Astrocyte of the spinal cord (primary cell): Measurements from ENCODE around the gene RNASEH2B.

ENCODE experiments used
- DNase-seq: peaks from one replicate; pipeline ENCODE4 v3.0.0; 2011; ENCODE audit warnings: low read depth, low spot score
- H3K4me3 ChIP-seq: 2 replicates; pipeline ENCODE4 v1.5.1; 2011; ENCODE audit warnings: low read depth, mild to moderate bottlenecking, low read length, moderate library complexity
- CTCF ChIP-seq: IDR thresholded peaks from 2 replicates; pipeline ENCODE4 v1.5.1; 2012; ENCODE audit warnings: low read depth, mild to moderate bottlenecking, low read length, inconsistent platforms
- in situ Hi-C: cut with HindIII; loops from 2 replicates; pipeline ENCODE4 v1.10.0; 2017; ENCODE audit warnings: low sequenced_read_pairs

RNASEH2B gene

GRCh38 chr13:50873991-50874390 lies 35.6 kb upstream of the RNASEH2B start:
- no peak for TF ChIP-seq CTCF
- in situ Hi-C loops = no loop called here
- no peak for DNase-seq
- H3K4me3 ChIP-seq = no peak overlapping the region

DNA sequence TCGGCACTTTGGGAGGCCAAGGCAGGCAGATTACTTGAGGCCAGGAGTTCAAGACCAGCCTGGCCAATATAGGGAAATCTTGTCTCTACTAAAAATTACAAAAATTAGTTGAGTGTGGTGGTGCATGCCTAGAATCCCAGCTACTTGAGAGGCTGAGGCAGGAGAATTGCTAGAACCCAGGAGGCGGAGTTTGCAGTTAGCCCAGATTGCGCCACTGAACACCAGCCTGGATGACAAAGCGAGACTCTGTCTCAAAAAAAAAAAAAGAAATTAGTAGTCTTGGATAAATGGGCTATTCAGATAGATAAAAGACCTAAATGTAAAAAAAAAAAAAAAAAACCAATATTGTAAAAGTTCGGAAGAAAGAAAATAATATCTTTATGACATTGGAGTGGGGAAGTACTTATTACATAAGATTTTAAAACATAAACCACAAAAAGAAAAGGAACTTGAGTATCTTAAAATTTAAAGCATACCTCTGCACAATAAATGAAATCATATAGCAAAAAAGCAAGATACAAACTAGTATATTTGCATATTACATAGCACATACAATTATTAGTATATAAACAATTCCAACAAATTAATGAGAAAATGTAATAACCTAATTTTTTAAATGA lies 26.7 kb upstream of the RNASEH2B start:
- no peak for DNase-seq
- H3K4me3 ChIP-seq = no peak overlapping the region
- TF ChIP-seq CTCF = no peak
- in situ Hi-C loops = no loop called here

DNA sequence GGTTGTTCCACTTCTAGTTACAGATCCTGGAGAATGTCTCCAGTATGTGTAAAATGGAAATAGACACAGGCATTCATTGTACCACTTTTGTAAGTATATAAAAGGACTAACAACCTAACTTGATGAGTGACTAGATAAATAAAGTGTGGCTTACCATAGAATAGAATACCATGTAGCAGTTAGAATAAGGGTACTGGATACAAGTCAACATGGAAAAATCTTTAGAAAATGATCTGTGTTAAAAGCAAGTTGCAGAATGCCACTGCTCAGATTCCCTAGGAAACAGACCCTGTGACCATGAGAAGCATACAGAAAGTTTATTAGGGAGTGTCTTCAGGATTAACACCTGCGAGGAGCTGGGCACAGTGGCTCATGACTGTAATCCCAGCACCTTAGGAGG lies 25.9 kb upstream of the RNASEH2B start:
- DNase-seq = no peak
- no peak overlapping the region for H3K4me3 ChIP-seq
- in situ Hi-C loops = no loop called here
- no peak for TF ChIP-seq CTCF

DNA sequence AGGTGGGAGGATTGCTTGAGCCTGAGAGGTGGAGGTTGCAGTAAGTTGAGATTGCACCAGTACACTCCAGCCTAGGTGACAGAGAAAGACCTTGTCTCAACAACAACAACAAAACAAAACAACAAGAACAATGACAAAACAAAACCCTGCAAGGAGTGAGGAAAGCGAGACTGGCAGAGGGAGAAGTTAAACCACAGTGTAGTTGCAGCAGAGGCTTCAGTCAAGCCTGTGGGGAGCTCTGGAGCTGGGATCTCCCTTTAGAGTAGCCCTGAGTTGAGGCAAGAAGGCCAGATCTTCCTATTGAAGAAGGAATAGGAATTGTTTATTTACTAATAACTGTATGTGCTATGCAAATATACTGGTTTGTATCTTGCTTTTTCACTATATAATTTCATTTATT lies 25.3 kb upstream of the RNASEH2B start:
- DNase-seq = no peak
- in situ Hi-C loops = no loop called here
- TF ChIP-seq CTCF = no peak
- no peak overlapping the region for H3K4me3 ChIP-seq

DNA sequence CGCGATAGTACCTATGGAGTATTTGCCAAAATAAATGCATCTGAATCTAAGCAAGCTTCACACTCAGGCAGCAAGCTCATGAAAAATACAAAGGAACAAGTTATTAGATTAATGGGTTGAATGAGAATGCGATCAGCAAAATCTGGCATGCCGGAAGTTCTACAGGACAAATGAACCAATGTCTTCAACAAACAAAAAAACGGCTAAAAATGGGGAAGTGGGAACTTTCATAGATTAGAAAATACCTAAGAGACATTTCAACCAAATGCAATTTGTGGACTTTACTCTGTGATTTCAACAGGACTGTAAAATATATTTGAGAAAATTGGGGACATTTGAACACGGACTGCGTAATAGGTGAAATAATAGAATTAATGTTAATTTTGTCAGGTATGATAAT lies 22.4 kb upstream of the RNASEH2B start:
- no peak for TF ChIP-seq CTCF
- no peak for DNase-seq
- in situ Hi-C loops = no loop called here
- H3K4me3 ChIP-seq = no peak overlapping the region

DNA sequence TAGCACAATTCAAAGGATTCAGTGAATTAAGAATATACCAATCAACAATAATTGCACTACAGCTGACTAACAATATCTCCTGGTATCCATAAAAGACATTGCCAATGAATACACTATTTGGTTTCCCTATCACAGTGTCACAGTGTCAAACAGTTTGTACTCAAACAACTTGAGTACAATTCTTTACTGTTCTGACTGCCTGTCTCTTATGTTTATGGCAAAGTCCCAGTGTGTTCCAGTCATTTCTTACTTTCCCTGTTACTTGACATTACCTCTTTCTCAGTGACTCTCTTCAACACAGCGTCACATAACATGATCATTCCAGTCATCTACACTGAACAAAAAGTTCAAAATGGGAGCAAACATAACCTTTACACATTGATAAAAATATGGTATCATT lies 21.2 kb upstream of the RNASEH2B start:
- in situ Hi-C loops = no loop called here
- H3K4me3 ChIP-seq = no peak overlapping the region
- no peak for TF ChIP-seq CTCF
- DNase-seq = no peak

DNA sequence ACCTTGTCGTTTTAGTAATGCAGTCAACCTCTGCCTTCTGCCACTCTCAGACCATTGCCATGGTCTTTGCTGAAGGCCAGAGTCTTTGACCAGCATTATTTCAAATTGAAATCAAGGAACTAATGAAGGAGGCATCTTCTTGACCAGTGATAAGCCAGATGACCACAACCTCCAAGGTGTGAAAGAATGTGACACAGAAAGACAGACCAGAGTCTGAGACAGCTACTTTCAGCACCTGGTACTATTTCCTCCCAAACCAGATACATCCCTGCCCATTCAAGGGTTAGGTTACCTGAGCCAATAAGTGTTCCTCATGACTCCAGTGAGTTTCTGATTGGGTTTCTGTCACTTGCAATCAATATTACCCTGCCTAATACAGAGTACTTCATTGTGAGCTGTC lies 20.3 kb upstream of the RNASEH2B start:
- in situ Hi-C loops = no loop called here
- TF ChIP-seq CTCF = no peak
- DNase-seq = no peak

More for the DNA sequence above, 20.3 kb upstream of the RNASEH2B start:
- no peak overlapping the region for H3K4me3 ChIP-seq
